ENCODE data around the gene PTPN11. TPM values are rescaled to one million over a fixed set of nuclear protein-coding genes. Genes with fewer than 3 reads are reported as not detected.

PTPN11 gene
- total and polyA plus RNA-seq, 2 of the 8 experiments (the other 6 are each of a cell fraction or from before 2014, with no cell fraction given) = 28.3 to 133 TPM

DNA sequence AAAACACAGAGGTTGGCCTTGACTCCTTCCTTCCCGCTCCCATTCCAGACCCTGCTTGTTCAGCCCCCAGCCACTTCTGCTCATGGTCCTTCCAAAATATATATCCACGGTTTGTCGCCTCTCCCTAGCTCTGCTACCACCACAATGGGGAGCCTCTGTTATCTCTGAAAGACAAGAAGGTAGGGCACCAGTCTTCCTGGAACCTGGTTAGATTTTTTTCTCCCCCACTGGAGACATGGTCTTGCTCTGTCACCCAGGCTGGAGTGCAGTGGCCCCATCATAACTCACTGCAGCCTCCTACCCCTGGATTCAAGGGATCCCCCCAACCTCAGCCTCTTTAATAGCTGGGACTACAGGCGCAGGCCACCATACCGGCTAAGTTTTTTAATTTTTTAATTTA, 95.7 kb downstream of the PTPN11 start:
- Histone ChIP-seq H2BK120ac (replicated peaks; ENCODE audit: low read depth, low read length) (no peak overlapping the region), H3K4me3 (ENCODE audit: extremely low read depth in 1 of 4, insufficient read depth in 2 of 4, low read depth in 3 of 4, low read length in 4 of 4) (no peak overlapping the region), H2AK5ac (ENCODE audit: low read depth, low read length) (no peak overlapping the region), H2BK20ac (ENCODE audit: low read length) (no peak overlapping the region), H2BK15ac (ENCODE audit: low read length) (no peak overlapping the region), H3K23me2 (ENCODE audit: low read depth, low read length) (no peaks in the 10 kb centered on the region), H3K4me2 (ENCODE audit: insufficient read depth in 1 of 2, low read depth in 2 of 2, low read length in 2 of 2) (no peak overlapping the region), H3K36me3 (ENCODE audit: control insufficient read depth in 2 of 4, insufficient read depth in 4 of 4, low read length in 3 of 4) (no peaks in the 10 kb centered on the region), H3K18ac (ENCODE audit: extremely low read depth, low read length) (no peak overlapping the region), H3K9ac (replicated peaks in 1 of 4; ENCODE audit: extremely low read depth in 1 of 4, low read depth in 3 of 4, low read length in 3 of 4) (no peak overlapping the region), H2BK5ac (ENCODE audit: low read depth, low read length) (no peak overlapping the region), H3K56ac (replicated peaks; ENCODE audit: insufficient read length, low read depth, low read length) (no peak overlapping the region), H4K8ac (ENCODE audit: extremely low read depth, insufficient read depth, low read length) (no peak overlapping the region), H3K79me1 (ENCODE audit: low read depth, low read length) (no peaks in the 10 kb centered on the region), H2BK12ac (ENCODE audit: low read depth, low read length) (no peak overlapping the region), H3K4me1 (replicated peaks in 1 of 4; ENCODE audit: control insufficient read depth in 3 of 4, insufficient read depth in 4 of 4, low read length in 3 of 4) (no peaks in the 10 kb centered on the region), H3K4ac (replicated peaks; ENCODE audit: insufficient read length, low read depth, low read length) (no peak overlapping the region), H4K20me1 (replicated peaks in 1 of 2; ENCODE audit: control insufficient read depth in 1 of 2, insufficient read depth in 2 of 2, low read length in 2 of 2) (no peaks in the 10 kb centered on the region), H3K27ac (ENCODE audit: low read depth, low read length) (no peak overlapping the region), H4K91ac (replicated peaks; ENCODE audit: insufficient read length, low read length) (no peak overlapping the region), H2AFZ (ENCODE audit: low read length) (no peak overlapping the region), H4K5ac (ENCODE audit: insufficient read length, low read depth, low read length) (no peak overlapping the region), H3K23ac (ENCODE audit: insufficient read length) (no peak overlapping the region), H3K27me3 (replicated peaks in 1 of 4; ENCODE audit: control insufficient read depth in 3 of 4, extremely low read depth in 1 of 4, insufficient read depth in 3 of 4, low read length in 3 of 4) (no peaks in the 10 kb centered on the region), H3K79me2 (ENCODE audit: control insufficient read depth in 1 of 2, insufficient read depth in 2 of 2, low read length in 2 of 2) (no peaks in the 10 kb centered on the region), H3K9me3 (ENCODE audit: insufficient read depth in 2 of 2, low read depth in 1 of 2, low read length in 1 of 2) (no peaks in the 10 kb centered on the region; a peak in 1 of 4 replicates), H3K14ac (ENCODE audit: insufficient read length) (no peak overlapping the region)
- 95% methylated on average over 5 of the region's 5 CpGs; no CpG with 5 or more reads in 1 of the 2 experiments for WGBS, 2 experiments (ENCODE audit: extremely low coverage in 1 of 2, insufficient coverage in 1 of 2, insufficient read length in 1 of 2, insufficient replicate concordance in 2 of 2, low coverage in 1 of 2, low lambda C conversion rate in 2 of 2, missing lambda C conversion rate in 1 of 2)
- CTCF ChIA-PET (ENCODE audit: partially characterized antibody) = no interaction called here
- POLR2A ChIA-PET (ENCODE audit: partially characterized antibody) = no interaction called here
- DNase-seq (ENCODE audit: low read depth in 1 of 2, low spot score in 2 of 2) (no peak), FAIRE-seq (no peak)
- no peak for TF ChIP-seq PHF8 (conservative IDR thresholded peaks at IDR 0.05; ENCODE audit: low read depth, low read length)
- TF ChIP-seq BACH1 (IDR thresholded peaks at IDR 0.05; ENCODE audit: low read length) = no peak
- no peak for TF ChIP-seq E2F6 (IDR thresholded peaks at IDR 0.05)
- TF ChIP-seq CHD1 (IDR thresholded peaks at IDR 0.05; ENCODE audit: low read depth, low read length) = no peak
- TF ChIP-seq BCL11A (IDR thresholded peaks at IDR 0.05; ENCODE audit: low read depth in 2 of 2, low read length in 2 of 2) = no peak
- no peak for TF ChIP-seq SIRT6 (IDR thresholded peaks at IDR 0.05; ENCODE audit: low read length)
- TF ChIP-seq KDM5A (IDR thresholded peaks at IDR 0.05; ENCODE audit: low read length) = no peak
- no peak for TF ChIP-seq SRF (IDR thresholded peaks at IDR 0.05; ENCODE audit: low read depth, low read length)
- TF ChIP-seq NRF1 (IDR thresholded peaks at IDR 0.05; ENCODE audit: low read depth, low read length) = no peak
- no peak for TF ChIP-seq TCF12 (IDR thresholded peaks at IDR 0.05; ENCODE audit: low read depth, low read length)
- TF ChIP-seq ATF2 (IDR thresholded peaks at IDR 0.05; ENCODE audit: low read length) = no peak
- no peak for TF ChIP-seq JUN (IDR thresholded peaks at IDR 0.05; ENCODE audit: low read depth, low read length)
